Measurements from ENCODE around the gene IAH1.

The IAH1 gene

GRCh38 chr2:9474361-9475057 is at the start of gene IAH1:
Gene IAH1, plus strand, starts transcription at chr2:9474551. Its CDS starts 16 bp downstream, at chr2:9474567.
- peak; percentile 63 for DNase-seq (ENCODE audit: low spot score)

GRCh38 chr2:9428965-9429577 is 45.3 kb upstream of the IAH1 start:
- DNase-seq (ENCODE audit: low spot score), result no peak

GRCh38 chr2:9430316-9431293 is 43.7 kb upstream of the IAH1 start:
- no peak for DNase-seq (ENCODE audit: low spot score)

- DNase-seq (ENCODE audit: low spot score), result no peak
These were observed 39.9 kb upstream of the IAH1 start for GRCh38 chr2:9434489-9434888.

- DNase-seq (ENCODE audit: low spot score), result no peak
These were observed 34.8 kb upstream of the IAH1 start for GRCh38 chr2:9439536-9439935.

- DNase-seq (ENCODE audit: low spot score), result no peak
These were observed 34.2 kb upstream of the IAH1 start for GRCh38 chr2:9440058-9440727.

- no peak for DNase-seq (ENCODE audit: low spot score)
These were observed 32.8 kb upstream of the IAH1 start for GRCh38 chr2:9441556-9441955.

GRCh38 chr2:9443526-9443925 is 30.8 kb upstream of the IAH1 start:
- no peak for DNase-seq (ENCODE audit: low spot score)

- DNase-seq (ENCODE audit: low spot score), result no peak
These were observed 29.3 kb upstream of the IAH1 start for GRCh38 chr2:9445089-9445488.

GRCh38 chr2:9451231-9451630 is 23.1 kb upstream of the IAH1 start:
- no peak for DNase-seq (ENCODE audit: low spot score)

GRCh38 chr2:9460441-9461017 is 13.8 kb upstream of the IAH1 start:
- DNase-seq (ENCODE audit: low spot score), result no peak

GRCh38 chr2:9461079-9461478 is 13.3 kb upstream of the IAH1 start:
- no peak for DNase-seq (ENCODE audit: low spot score)

GRCh38 chr2:9462313-9462712 is 12.0 kb upstream of the IAH1 start:
- DNase-seq (ENCODE audit: low spot score), result no peak

GRCh38 chr2:9462886-9463697 is 11.3 kb upstream of the IAH1 start:
- DNase-seq (ENCODE audit: low spot score), result no peak

GRCh38 chr2:9463698-9464034 is 10.7 kb upstream of the IAH1 start:
- no peak for DNase-seq (ENCODE audit: low spot score)

GRCh38 chr2:9465170-9465569 is 9.2 kb upstream of the IAH1 start:
- DNase-seq (ENCODE audit: low spot score), result no peak

- no peak for DNase-seq (ENCODE audit: low spot score)
These were observed 8.1 kb upstream of the IAH1 start for GRCh38 chr2:9466147-9466683.

- no peak for DNase-seq (ENCODE audit: low spot score)
These were observed 6.7 kb upstream of the IAH1 start for GRCh38 chr2:9467687-9468086.

GRCh38 chr2:9471206-9471605 is 3.1 kb upstream of the IAH1 start:
- no peak for DNase-seq (ENCODE audit: low spot score)

GRCh38 chr2:9472511-9472910 is 1.8 kb upstream of the IAH1 start:
- DNase-seq (ENCODE audit: low spot score), result no peak

Data from NAMALWA (cell line).